IMR-90 (cell line): ENCODE results near the gene SYT10. TPM values are rescaled to one million over a fixed set of nuclear protein-coding genes. Genes with fewer than 3 reads are reported as not detected.

Source experiments
- ATAC-seq: fragments of 200-7000 bp; cut with Tn5 transposase; 2 replicates; pipeline ENCODE4 v1.9.1; 2020; ENCODE audit warnings: low read depth, mild to moderate bottlenecking, moderate library complexity
- BruUV-seq: library from RNA; stranded (reverse); fragments of 400-500 nt; replicated peaks from 2 replicates; lab custom pipeline; 2021; lab: Mats Ljungman, UMichigan
- CTCF ChIA-PET: fragments of 300-600 bp; formaldehyde crosslinking; extraction: SDS; loops from one replicate; lab custom pipeline; 2021; ENCODE audit warnings: antibody characterized with exemption; lab: Yijun Ruan, JAX
- POLR2A ChIA-PET: fragments of 300-600 bp; sonication (Branson Sonifier 250); formaldehyde crosslinking; loops from one replicate; lab custom pipeline; 2022; ENCODE audit warnings: antibody characterized with exemption; ENCODE audit not compliant: unreplicated experiment; lab: Charles Lee
- DNase-seq: peaks from one replicate; pipeline ENCODE4 v3.0.0; 2013
- H2AFZ ChIP-seq: replicated peaks from 2 replicates; pipeline ENCODE3; 2013; ENCODE audit warnings: low read length, mild to moderate bottlenecking; ENCODE audit not compliant: poor library complexity
- H2AK5ac ChIP-seq: 2 replicates; pipeline ENCODE4 v1.6.1; 2013; ENCODE audit warnings: low read depth, low read length, inconsistent platforms
- H2AK9ac ChIP-seq: replicated peaks from 2 replicates; pipeline ENCODE3; 2013; ENCODE audit warnings: mild to moderate bottlenecking, low read depth, low read length, moderate library complexity; ENCODE audit not compliant: poor library complexity
- H2BK120ac ChIP-seq: 2 replicates; pipeline ENCODE4 v1.6.1; 2013; ENCODE audit warnings: low read depth, low read length, inconsistent platforms
- H2BK15ac ChIP-seq: 3 replicates; pipeline ENCODE4 v1.6.1; 2013; ENCODE audit warnings: low read depth, low read length, inconsistent platforms
- H2BK20ac ChIP-seq: 2 replicates; pipeline ENCODE4 v1.6.1; 2013; ENCODE audit warnings: low read depth, mild to moderate bottlenecking, inconsistent platforms, low read length, moderate library complexity
- H2BK5ac ChIP-seq: 2 replicates; pipeline ENCODE4 v1.6.1; 2013; ENCODE audit warnings: mild to moderate bottlenecking, low read depth, low read length, inconsistent platforms; ENCODE audit not compliant: poor library complexity, severe bottlenecking
- H3K14ac ChIP-seq: replicated peaks from 2 replicates; pipeline ENCODE4 v1.6.1; 2013; ENCODE audit warnings: low read depth, low read length, inconsistent platforms
- H3K18ac ChIP-seq: 2 replicates; pipeline ENCODE4 v1.6.1; 2013; ENCODE audit warnings: low read depth, low read length, control low read depth
- H3K23ac ChIP-seq: 2 replicates; pipeline ENCODE4 v1.6.1; 2013; ENCODE audit warnings: low read depth, low read length, inconsistent platforms
- H3K27ac ChIP-seq: 2 replicates; pipeline ENCODE4 v1.5.1; 2013; ENCODE audit warnings: mild to moderate bottlenecking, control low read depth, low read length; ENCODE audit not compliant: insufficient read depth
- H3K27me3 ChIP-seq: 2 replicates; pipeline ENCODE4 v1.6.1; 2013; ENCODE audit warnings: low read length; ENCODE audit not compliant: control insufficient read depth, insufficient read depth
- H3K36me3 ChIP-seq: 2 replicates; pipeline ENCODE4 v1.6.1; 2013; ENCODE audit warnings: low read length, mixed read lengths; ENCODE audit not compliant: control insufficient read depth, insufficient read depth
- H3K4ac ChIP-seq: 2 replicates; pipeline ENCODE4 v1.6.1; 2013; ENCODE audit warnings: low read depth, low read length, inconsistent platforms
- H3K4me1 ChIP-seq: 2 replicates; pipeline ENCODE4 v1.6.1; 2013; ENCODE audit warnings: low read length, mixed read lengths; ENCODE audit not compliant: control insufficient read depth, insufficient read depth
- H3K4me2 ChIP-seq: 2 replicates; pipeline ENCODE4 v1.6.1; 2013; ENCODE audit warnings: low read depth, mild to moderate bottlenecking, control low read depth, low read length, moderate library complexity
- H3K4me3 ChIP-seq: 2 replicates; pipeline ENCODE4 v1.5.1; 2013; ENCODE audit warnings: low read depth, mild to moderate bottlenecking, control low read depth, low read length, moderate library complexity; ENCODE audit not compliant: insufficient read depth
- H3K56ac ChIP-seq: 2 replicates; pipeline ENCODE4 v1.6.1; 2013; ENCODE audit warnings: low read length, inconsistent platforms; ENCODE audit not compliant: insufficient read depth; ENCODE audit errors: extremely low read depth
- H3K79me1 ChIP-seq, 2 experiments: 2 replicates each; pipeline ENCODE4 v1.6.1; 2013; ENCODE audit warnings: low read length in 2 of 2, inconsistent platforms in 1 of 2, low read depth in 1 of 2
- H3K9ac ChIP-seq: 2 replicates; pipeline ENCODE4 v1.6.1; 2013; ENCODE audit warnings: low read depth, low read length, control low read depth
- H3K9me1 ChIP-seq: 2 replicates; pipeline ENCODE4 v1.6.1; 2013; ENCODE audit warnings: low read length, inconsistent platforms; ENCODE audit not compliant: insufficient read depth
- H3K9me3 ChIP-seq: 2 replicates; pipeline ENCODE4 v1.6.1; 2013; ENCODE audit warnings: low read length; ENCODE audit not compliant: control insufficient read depth, insufficient read depth
- H4K20me1 ChIP-seq: 2 replicates; pipeline ENCODE4 v1.6.1; 2013; ENCODE audit warnings: low read length, inconsistent platforms; ENCODE audit not compliant: insufficient read depth
- H4K5ac ChIP-seq: 2 replicates; pipeline ENCODE4 v1.6.1; 2013; ENCODE audit warnings: mild to moderate bottlenecking, low read depth, low read length, control low read depth
- H4K8ac ChIP-seq, 2 experiments: 2 replicates each; pipeline ENCODE4 v1.6.1; 2013; ENCODE audit warnings: low read depth in 2 of 2, low read length in 2 of 2, control low read depth in 1 of 2, inconsistent platforms in 1 of 2
- H4K91ac ChIP-seq: 2 replicates; pipeline ENCODE4 v1.6.1; 2013; ENCODE audit warnings: low read depth, low read length, inconsistent platforms; ENCODE audit not compliant: insufficient read depth
- CEBPB ChIP-seq: IDR thresholded peaks from 2 replicates; pipeline ENCODE4 v1.6.1; 2012; ENCODE audit warnings: low read depth, low read length, improper control_type of control experiment
- CHD1 ChIP-seq: IDR thresholded peaks from 2 replicates; pipeline ENCODE4 v1.6.1; 2012; ENCODE audit warnings: low read depth, low read length, improper control_type of control experiment
- CTCF ChIP-seq: conservative IDR thresholded peaks from 2 replicates; pipeline ENCODE4 v1.5.1; 2012; ENCODE audit warnings: mild to moderate bottlenecking, low read depth, low read length, improper control_type of control experiment
- ELK1 ChIP-seq: fragments of 150-350 bp; IDR thresholded peaks from 2 replicates; pipeline ENCODE4 v1.6.1; 2016; ENCODE audit warnings: low read depth, mild to moderate bottlenecking, low read length, moderate library complexity, borderline replicate concordance
- FOS ChIP-seq: fragments of 150-350 bp; IDR thresholded peaks from 2 replicates; pipeline ENCODE4 v1.6.1; 2016; ENCODE audit warnings: low read depth, low read length
- MAFK ChIP-seq: IDR thresholded peaks from 2 replicates; pipeline ENCODE4 v1.6.1; 2012; ENCODE audit warnings: low read depth, low read length, improper control_type of control experiment
- MAZ ChIP-seq: IDR thresholded peaks from 2 replicates; pipeline ENCODE4 v1.6.1; 2012; ENCODE audit warnings: low read depth, mild to moderate bottlenecking, low read length, improper control_type of control experiment, moderate library complexity, borderline replicate concordance
- MXI1 ChIP-seq: IDR thresholded peaks from 2 replicates; pipeline ENCODE4 v1.6.1; 2012; ENCODE audit warnings: low read depth, mild to moderate bottlenecking, low read length, moderate library complexity, borderline replicate concordance
- NFE2L2 ChIP-seq: fragments of 150-350 bp; IDR thresholded peaks from 2 replicates; pipeline ENCODE4 v1.6.1; 2016; ENCODE audit warnings: low read depth, mild to moderate bottlenecking, low read length
- POLR2A ChIP-seq: IDR thresholded peaks from 2 replicates; pipeline ENCODE4 v1.6.1; 2012; ENCODE audit warnings: mild to moderate bottlenecking, low read depth, low read length
- RAD21 ChIP-seq: IDR thresholded peaks from 2 replicates; pipeline ENCODE4 v1.6.1; 2012; ENCODE audit warnings: low read length, improper control_type of control experiment
- RCOR1 ChIP-seq: IDR thresholded peaks from 2 replicates; pipeline ENCODE4 v1.6.1; 2012; ENCODE audit warnings: mild to moderate bottlenecking, low read length, improper control_type of control experiment; ENCODE audit not compliant: insufficient replicate concordance
- RFX5 ChIP-seq: IDR thresholded peaks from 2 replicates; pipeline ENCODE4 v1.8.0; 2012; ENCODE audit warnings: low read depth, mild to moderate bottlenecking, low read length, moderate library complexity
- SMC3 ChIP-seq: fragments of 150-350 bp; IDR thresholded peaks from 2 replicates; pipeline ENCODE4 v1.6.1; 2016; ENCODE audit warnings: low read depth, mild to moderate bottlenecking, antibody characterized with exemption, low read length, moderate library complexity
- USF2 ChIP-seq: fragments of 150-350 bp; IDR thresholded peaks from 2 replicates; pipeline ENCODE4 v1.6.1; 2017; ENCODE audit warnings: mild to moderate bottlenecking, antibody characterized with exemption, low read length, low read depth
- WGBS, 2 experiments: methylation state at CpG; one replicate each; pipeline versions ENCODE4 v1.1.5 to v1.1.7; 2013; ENCODE audit warnings: missing lambda C conversion rate in 2 of 2; ENCODE audit not compliant: insufficient read length in 1 of 2; ENCODE audit errors: extremely low coverage in 2 of 2; 5-methylcytosine and 5-hydroxymethylcytosine counted together
- dilution Hi-C: fragments of 300-500 bp; cut with HindIII; formaldehyde crosslinking; loops from one replicate; pipeline ENCODE4 v1.14.3; 2018; ENCODE audit warnings: low sequenced_read_pairs; ENCODE audit not compliant: unreplicated experiment
- in situ Hi-C: fragments of 300-500 bp; cut with MboI; formaldehyde crosslinking; loops from 3 replicates; pipeline ENCODE4 v1.14.3; 2019; ENCODE audit warnings: low sequenced_read_pairs, inconsistent platforms, mixed read lengths
- intact Hi-C: fragments of 100-400 bp; cut with micrococcal nuclease; formaldehyde crosslinking; loops from 2 replicates; pipeline ENCODE4 v1.10.0; 2022
- polyA plus RNA-seq, 3 experiments: library from polyadenylated mRNA; depleted of rRNA; stranded (reverse); fragments of >200 nt; gene quantifications; 2 replicates each; pipeline ENCODE4 v1.2.3, GENCODE V29; 2012; ENCODE audit warnings: low replicate concordance in 1 of 3
- total RNA-seq: library from RNA; depleted of rRNA; stranded (reverse); fragments of >200 nt; gene quantifications from 2 replicates; pipeline ENCODE4 v1.2.3, GENCODE V29; 2012

SYT10 gene
- total and polyA plus RNA-seq, 2 of the 4 experiments (the other 2 are of a cell fraction): not detected

GRCh38 chr12:33439587-33440011, at the start of gene SYT10 (continued):
- TF ChIP-seq RAD21: no peak
- TF ChIP-seq RCOR1: no peak
- no peak for TF ChIP-seq MAZ

GRCh38 chr12:33488036-33488435, 48.4 kb upstream of the SYT10 start:
- H3K79me1 ChIP-seq: no peaks in the 10 kb centered on the region
- H2BK5ac ChIP-seq: no peak overlapping the region
- no peak overlapping the region for H3K14ac ChIP-seq
- H2BK20ac ChIP-seq: no peak overlapping the region
- in situ Hi-C loops: no loop called here
- H3K27me3 ChIP-seq: no peaks in the 10 kb centered on the region
- no peak overlapping the region for H3K4me3 ChIP-seq
- intact Hi-C loops: no loop called here
- no peaks in the 10 kb centered on the region for H3K36me3 ChIP-seq
- no peak overlapping the region for H3K27ac ChIP-seq
- dilution Hi-C loops: no loop called here
- BruUV-seq: no TSS peak
- H3K23ac ChIP-seq: no peak overlapping the region
- POLR2A ChIA-PET: no interaction called here
- WGBS, 2 experiments: no CpG with 5 or more reads among the region's 1 CpG
- H4K8ac ChIP-seq: no peak overlapping the region
- H2BK15ac ChIP-seq: no peak overlapping the region
- H3K4ac ChIP-seq: no peak overlapping the region
- no peak overlapping the region for H4K91ac ChIP-seq
- H2AK9ac ChIP-seq: no peak overlapping the region
- no peak for DNase-seq
- H2AFZ ChIP-seq: no peak overlapping the region
- H3K9me3 ChIP-seq: peaks cover 11% of the 10 kb centered on the region
- CTCF ChIA-PET: no interaction called here
- no peak overlapping the region for H3K9ac ChIP-seq
- H4K20me1 ChIP-seq: no peaks in the 10 kb centered on the region
- no peak overlapping the region for H3K56ac ChIP-seq
- no peak overlapping the region for H2AK5ac ChIP-seq
- H3K18ac ChIP-seq: no peak overlapping the region
- H3K9me1 ChIP-seq: no peaks in the 10 kb centered on the region
- no peak overlapping the region for H4K5ac ChIP-seq
- H2BK120ac ChIP-seq: no peak overlapping the region
- H3K4me2 ChIP-seq: no peak overlapping the region
- no peaks in the 10 kb centered on the region for H3K4me1 ChIP-seq
- no peak for ATAC-seq
- TF ChIP-seq POLR2A (no peak), NFE2L2 (no peak), USF2 (no peak), CHD1 (no peak), ELK1 (no peak), FOS (no peak), SMC3 (no peak), CEBPB (no peak), RCOR1 (no peak), CTCF (no peak), MAZ (no peak), RAD21 (no peak), MXI1 (no peak), MAFK (no peak), RFX5 (no peak)
